HG02884 (cell line): Measurements from ENCODE around the gene MMAB.

Experiments
- ATAC-seq: cut with Tn5 transposase; IDR thresholded peaks from one replicate; pipeline ENCODE4 v1.9.1; 2021; ENCODE audit warnings: mild to moderate bottlenecking, moderate library complexity; ENCODE audit not compliant: unreplicated experiment

Gene MMAB

GRCh38 chr12:109518820-109519665 is 54.3 kb downstream of the MMAB start:
- no peak for ATAC-seq

DNA sequence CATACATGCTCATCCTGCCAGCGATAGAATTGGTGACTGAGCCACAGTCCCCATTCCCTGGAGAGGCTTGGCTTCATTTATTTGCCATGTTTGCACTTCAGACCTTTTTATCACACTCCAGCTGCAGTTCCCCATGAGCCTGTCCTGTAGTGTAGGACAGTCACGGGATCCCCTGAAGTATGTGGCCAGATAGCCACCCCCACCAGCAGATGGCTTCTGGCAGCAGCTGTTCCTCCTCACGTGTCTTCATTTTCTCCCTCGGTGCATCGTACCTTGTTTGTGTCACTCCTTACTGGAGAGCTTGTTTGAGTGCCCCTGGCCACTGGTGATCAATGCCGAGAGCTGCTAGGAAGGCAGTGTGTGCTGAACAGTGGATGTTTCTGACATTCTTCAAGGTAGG is 55.7 kb downstream of the MMAB start:
- ATAC-seq, result no peak

DNA sequence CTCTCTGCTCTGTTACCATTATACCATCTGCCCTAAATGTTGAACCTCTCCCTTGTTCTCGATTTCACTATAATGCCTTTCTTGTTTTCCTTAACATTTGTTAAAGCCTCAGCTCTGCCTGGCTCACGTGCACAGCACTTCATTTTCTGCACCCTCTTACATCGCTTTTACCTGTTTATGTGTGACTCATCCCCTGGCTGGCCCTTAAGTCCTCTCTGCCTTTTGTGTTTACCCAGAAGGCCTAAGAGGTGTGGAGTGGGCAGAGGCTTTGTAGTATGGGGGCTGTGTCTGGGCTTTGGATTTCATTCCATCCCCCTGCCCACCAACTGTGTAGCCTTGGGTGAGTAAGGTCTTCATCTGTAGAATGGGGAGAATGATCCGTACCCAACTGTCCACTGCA is 59.3 kb downstream of the MMAB start:
- ATAC-seq, result no peak

- ATAC-seq, result no peak
Measured at GRCh38 chr12:109513051-109513450, 60.3 kb downstream of the MMAB start.

DNA sequence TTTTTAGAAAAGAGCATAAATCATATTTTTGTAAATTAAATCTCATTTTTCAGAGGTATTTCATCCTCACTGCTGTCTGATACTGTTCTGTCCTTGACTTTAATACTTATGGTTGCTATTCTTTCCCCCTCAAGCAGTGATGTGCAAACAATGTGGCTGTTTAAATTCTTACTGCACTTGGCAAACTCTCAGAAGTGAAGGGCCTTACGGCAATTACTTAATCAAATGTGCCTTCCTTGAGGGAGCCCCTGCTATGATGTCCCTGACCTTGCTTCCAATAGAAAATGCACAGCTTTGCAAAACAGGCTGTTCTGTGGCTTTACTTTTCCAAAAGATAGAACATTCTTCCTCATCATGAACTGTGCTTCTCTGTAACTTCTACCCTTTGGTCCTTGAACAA is 60.7 kb downstream of the MMAB start:
- ATAC-seq, result no peak

GRCh38 chr12:109510196-109510595 is 63.1 kb downstream of the MMAB start:
- no peak for ATAC-seq

DNA sequence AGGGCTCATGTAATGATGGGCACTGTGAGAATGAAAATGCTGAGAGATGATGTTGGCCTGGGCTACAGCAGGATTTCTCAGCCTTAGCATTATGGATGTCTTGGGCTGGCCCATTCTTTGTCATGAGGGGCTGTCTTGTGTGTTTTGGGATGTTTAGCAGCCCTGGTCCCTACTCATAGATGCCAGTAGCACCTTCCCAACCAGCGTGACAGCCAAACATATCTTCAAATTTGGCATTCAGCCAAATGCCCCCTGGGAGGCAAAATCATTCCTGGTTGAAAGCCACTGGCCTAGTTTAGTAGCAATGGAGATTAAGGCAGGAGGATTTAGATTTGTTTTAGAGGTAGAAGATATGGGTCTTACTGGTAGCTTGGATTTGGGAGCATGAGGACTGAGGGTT is 69.2 kb downstream of the MMAB start:
- no peak for ATAC-seq
